Breast epithelium (tissue), 3 donors: ENCODE measurements around the gene TMEM179.

ENCODE experiments used
- CTCF ChIP-seq, 3 donors: fragments of 450-650 bp; IDR thresholded peaks; one replicate each; pipeline ENCODE4 v1.5.1; 2016 to 2017; ENCODE audit warnings: antibody characterized with exemption in 3 of 3, mild to moderate bottlenecking in 3 of 3, moderate library complexity in 3 of 3
- POLR2AphosphoS5 ChIP-seq, 3 donors: sonication (generic); formaldehyde crosslinking; IDR thresholded peaks; one replicate each; pipeline ENCODE4 v1.6.1; 2017; ENCODE audit warnings: antibody characterized with exemption in 3 of 3

- TF ChIP-seq CTCF (IDR thresholded peaks at IDR 0.05) (no peak), POLR2AphosphoS5 (IDR thresholded peaks at IDR 0.05) (no peak)
These were observed 60.1 kb downstream of the TMEM179 start for GRCh38 chr14:104544362-104544961.
